HG03342 (cell line): ENCODE data around the gene APOF.
"Not testable (repeated sequence)": the region's sequence is repeated elsewhere in the genome, so short reads cannot be mapped to it uniquely, and the experiment has no call there.

Experiments
- ATAC-seq: cut with Tn5 transposase; IDR thresholded peaks from one replicate; pipeline ENCODE4 v1.9.1; 2021; ENCODE audit warnings: mild to moderate bottlenecking, moderate library complexity; ENCODE audit not compliant: unreplicated experiment

The APOF gene

DNA sequence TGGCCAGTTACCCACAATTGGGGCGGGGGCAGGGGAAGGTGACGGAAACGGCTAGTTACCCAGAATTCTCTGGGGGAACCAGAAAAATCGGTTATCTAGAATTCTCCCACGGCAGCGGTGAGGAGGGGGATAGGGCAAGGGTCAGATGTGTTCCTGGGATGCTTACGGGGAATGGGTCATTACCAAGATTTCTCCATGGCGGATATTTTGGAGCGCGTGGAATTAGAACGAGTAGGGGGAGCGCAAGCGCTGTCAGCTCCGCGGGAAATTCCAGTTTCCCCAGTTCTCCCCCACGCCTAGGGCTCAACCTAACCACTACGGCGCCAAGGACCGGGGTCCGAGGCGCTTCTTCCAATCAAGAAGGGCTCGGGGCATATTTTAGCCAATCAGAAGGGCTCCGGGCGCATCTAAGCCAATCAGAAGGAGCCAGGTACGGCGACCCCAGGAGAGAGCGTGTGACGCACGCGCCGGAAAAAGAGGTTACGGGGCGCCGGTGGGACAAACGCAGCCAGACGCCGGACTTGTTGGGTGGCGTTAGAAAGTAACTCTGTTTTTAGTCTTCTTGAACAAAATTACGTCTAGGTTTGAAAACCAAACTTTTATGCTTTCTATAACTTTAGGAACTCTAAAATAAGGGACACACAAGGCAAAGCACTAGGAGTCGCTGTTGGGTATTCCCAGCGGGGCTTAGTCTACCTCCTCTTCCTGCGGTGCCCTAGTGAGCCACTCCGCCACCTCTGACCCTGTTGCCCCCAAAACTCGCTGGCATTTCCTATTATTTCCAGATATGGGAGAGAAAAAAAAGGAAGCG is 28.8 kb downstream of the APOF start, which contains the start of gene PAN2:
Gene PAN2 (minus strand): TSS at position 322 of the 811 bp plus-strand sequence. CDS start 906 bp downstream, outside the sequence.
- peak; percentile 87 for ATAC-seq

DNA sequence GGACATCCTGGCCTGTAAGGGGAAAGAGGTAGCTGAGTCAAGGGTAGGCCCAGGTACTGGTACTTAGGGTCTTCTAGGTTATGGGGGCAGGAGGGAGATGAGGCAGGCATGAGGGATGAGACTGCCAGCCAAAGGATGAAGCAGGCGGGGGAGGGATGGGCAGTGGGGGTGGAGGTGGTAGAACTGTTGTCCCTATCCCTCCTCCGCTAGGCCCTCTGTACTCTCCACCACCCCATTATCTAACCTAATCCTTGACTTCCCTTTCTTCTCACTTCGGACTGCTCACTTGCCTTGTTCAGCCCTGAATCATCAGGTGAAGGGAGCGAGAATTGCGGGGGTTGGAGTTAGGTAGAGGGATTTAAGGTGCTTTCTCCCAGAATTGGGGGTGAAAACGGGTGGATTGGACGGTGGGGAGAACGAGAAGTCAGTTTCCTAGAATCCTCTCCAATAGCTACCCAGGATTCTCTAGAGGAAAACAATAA is 29.4 kb downstream of the APOF start:
- ATAC-seq, result no peak

DNA sequence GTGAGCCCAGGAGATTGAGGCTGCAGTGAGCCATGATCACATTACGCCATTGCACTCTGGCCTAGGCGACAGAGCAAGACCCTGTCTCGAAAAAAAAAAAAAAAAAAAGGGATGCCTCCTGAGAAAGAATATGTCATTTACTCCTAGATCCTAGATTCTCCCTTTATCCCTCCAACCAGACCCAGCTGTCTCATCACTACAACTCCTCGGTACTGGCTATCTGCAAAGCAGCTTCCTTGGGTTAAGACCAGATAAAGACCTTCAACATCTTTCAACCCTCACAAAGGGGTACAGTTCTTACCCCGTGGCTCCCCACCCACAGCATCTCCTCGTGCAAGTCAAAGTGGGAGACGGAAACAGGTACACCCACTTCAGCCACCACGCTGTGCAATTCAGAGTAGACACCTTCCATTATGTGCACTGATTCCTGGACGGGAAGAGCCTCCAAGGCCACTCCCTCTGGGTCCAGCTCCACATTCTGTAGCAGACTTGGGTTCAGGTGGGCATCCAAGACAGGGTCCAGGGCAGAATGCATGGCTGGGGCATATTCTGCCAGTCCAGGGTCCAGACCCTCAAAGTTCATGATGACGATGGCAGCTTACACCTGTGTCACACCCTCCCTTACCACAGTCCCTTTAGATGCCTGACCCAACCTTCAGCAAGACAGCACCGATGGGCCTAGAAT is 30.0 kb downstream of the APOF start:
- ATAC-seq, result no peak

DNA sequence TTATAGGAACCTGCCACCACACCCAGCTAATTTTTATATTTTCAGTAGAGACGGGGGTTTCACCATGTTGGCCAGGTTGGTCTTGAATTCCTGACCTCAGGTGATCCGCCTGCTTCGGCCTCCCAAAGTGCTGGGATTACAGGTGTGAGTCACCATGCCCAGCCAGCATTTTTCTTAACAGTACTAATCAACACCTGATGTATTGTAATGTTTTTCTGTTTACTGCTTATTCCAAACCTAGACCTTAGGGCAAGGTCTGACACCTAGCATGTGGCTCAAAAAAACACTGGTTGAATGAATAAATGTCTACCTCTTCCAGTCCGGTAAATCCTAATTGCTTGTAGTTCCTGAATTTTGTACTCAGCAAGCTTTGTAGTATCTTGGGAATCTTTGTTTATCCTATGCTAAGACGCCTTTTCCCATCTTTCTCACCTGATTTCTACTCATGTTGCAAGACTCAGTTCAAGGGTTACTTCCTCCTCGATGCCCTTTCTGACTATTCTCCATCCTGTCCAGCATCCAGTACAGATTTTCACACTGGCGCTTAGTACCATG is 31.6 kb downstream of the APOF start:
- ATAC-seq, result no peak

DNA sequence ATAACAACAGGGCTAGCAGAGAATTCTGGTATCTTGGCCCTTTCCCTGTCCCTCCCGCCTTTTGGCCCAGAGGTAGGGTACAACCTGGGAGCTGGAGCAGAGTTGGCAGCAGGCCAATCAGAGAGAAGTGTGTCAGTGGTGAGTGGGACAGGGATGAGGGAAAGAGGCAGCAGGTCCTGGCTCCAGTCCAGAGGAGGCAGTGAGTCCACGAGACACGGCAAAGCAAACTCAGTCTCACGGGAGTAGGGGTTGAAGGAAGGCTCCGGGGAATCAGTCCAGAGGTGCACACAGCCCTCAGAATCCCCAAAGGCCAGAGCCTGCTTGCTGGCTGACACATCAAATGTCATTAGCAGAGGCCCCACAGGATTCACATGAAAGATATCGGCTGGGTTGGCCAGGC is 36.1 kb downstream of the APOF start:
- ATAC-seq, result no peak

DNA sequence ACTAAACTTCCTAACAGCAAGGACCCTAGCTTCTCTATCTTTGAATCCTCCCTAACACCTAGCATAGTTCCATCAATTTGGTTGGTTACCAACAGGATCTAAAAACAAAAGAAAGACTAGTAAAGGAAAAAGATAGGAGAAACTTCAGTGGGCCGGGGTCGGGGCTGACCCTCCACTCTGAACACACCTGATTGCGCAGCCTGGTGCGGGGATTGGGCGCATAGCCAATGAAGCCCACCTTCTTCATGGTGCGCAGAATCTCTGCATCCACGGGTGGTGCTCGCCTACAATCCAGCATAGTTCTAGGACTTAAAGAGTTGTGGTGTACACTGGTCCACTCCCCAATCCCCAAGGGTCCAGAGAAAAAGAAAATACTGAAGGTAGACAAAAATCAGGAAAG is 36.5 kb downstream of the APOF start:
- ATAC-seq, result no peak

DNA sequence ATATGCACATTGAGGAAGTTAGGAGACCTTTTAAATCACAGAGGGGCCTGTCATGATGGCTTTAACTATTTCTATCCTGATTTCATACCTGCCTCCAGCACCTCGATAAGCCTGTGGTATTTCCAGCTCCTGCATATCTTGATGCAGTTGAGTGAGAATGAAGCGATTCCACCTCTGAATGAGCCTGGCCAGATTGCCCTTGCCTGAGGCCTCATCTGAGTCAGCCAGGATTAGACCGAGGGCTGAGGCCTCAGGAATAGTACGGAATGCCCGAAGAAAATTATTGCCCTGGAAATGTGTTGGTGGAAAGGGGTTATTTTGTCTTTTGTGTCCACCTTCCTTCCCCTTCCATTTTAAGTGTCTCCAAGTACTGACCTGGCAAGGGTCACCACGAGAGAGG is 38.5 kb downstream of the APOF start:
- no peak for ATAC-seq

DNA sequence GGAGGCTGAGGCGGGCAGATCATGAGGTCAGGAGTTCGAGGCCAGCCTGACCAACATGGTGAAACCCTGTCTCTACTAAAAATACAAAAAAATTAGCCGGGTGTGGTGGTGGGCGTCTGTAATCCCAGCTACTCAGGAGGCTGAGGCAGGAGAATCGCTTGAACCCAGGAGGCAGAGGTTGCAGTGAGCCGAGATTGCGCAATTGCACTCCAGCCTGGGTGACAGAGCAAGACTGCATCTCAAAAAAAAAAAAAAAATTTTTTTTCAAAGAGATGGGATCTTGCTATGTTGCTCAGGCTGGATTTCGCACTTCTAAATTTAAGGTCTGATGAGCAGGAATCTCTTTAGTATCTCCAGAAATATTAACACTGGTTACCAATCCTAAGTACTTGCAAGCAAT is 41.0 kb downstream of the APOF start:
- ATAC-seq, result not testable (repeated sequence)

DNA sequence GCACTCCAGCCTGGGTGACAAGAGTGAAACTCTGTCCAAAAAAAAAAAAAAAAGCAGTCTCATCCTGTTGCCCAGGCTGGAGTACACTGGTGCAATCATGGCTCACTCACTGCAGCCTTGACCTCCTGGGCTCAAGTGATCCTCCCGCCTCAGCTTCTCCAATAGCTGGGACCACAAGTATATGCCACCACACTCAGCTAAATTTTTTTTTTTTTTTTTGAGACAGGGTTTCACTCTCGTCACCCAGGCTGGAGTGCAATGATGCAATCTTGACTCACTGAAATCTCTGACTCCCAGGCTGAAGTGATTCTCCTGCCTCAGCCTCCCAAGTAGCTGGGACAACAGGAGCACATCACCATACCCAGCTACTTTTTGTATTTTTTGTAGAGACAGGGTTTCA is 41.6 kb downstream of the APOF start:
- no peak for ATAC-seq

DNA sequence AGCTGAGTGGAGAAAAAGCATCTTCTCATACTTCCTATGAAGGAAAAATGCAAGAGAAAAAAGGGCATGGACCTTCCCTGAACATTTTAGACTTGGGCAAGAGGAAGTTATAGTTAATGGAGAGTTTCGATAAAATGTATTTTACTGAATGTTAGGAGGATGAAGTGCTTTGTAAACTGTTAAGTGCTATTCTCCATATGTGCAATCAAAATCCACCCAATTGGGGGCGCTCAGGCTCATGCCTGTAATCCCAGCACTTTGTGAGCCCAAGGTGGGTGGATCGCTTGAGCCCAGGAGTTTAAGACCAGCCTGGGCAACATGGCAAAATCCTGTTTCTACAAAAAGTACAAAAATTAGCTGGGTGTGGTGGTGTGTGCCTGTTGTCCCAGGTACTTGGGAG is 45.0 kb downstream of the APOF start:
- ATAC-seq, result no peak

DNA sequence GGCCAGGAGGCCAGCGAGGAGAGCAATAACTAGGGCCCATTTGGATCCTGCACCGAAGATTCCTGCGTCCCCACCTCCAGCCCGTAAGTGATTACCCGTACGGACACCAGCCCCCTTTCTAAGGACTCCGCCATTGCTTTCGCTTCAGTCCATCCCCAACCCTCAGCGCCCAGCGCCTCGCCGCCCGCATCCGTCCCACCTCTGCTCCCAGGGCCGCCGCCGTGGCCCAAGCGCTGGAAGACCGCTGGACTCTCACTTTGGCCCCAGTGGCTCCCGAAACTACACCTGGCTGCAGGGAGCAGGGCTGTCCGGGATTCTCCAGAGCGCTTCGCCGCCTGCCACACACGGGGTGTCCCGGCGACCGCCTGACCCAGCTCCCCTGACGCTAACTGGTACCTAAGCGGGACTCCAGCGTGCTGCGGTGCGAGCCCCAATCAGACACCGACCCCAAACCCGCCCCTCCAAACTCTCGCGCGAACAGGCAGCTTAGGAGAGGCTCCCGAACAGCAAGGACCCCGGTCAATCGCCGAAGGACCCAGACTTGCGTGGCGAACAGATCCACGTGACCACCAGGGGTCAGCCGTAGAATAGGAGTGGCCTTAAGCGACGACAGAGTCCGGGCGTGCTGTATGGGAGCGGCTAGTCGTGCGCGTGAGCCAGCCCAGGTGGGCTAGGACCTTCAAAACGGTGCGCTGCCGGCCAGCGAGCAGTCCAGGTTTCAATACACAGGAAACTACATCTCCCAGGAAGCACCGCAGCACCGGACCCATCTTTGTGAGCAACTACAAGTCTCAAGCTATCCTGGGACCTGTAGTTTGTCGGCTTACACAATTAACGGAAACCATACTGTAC is 46.8 kb downstream of the APOF start, which contains the start of gene CNPY2:
Gene CNPY2 (minus strand): TSS at position 367 of the 852 bp plus-strand sequence. CDS start 771 bp downstream, outside the sequence.
- peak; percentile 88 for ATAC-seq

DNA sequence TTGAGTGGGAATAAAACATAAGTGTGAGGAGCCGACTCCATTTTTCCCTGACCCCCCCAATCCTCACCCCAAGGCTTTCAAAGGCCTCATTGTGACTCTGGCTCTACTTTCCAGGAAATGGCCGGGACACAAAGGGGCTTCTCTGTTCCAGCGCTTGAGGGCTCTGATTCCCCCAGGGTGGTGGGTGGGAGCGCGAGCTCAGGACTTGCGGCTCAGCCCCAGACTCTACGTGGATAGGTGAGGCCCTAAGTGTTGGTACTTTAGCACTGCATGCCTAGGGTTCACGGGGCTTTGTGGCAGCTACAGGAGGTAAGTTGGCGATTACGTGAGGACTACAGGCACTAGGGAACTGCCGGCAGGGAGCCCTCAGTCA is 47.4 kb downstream of the APOF start:
- ATAC-seq, result no peak

DNA sequence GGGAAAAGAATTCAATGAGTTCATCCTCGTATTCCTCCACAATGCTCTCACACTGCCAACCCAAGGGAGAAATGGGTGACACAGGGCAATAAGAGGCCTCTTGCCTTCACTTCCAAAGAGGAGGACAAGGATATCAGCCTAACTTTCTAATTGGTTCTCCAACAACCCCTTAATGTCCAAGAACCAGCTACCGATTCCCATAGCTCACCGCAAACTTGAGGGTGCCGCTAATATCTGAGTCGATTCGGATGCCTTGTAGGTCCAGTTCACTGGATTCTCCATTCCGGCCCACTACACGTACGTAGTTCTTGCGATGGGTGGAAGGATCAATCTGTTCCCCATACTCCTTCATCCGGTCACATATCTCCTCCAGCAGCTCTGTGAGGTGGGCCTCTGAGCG is 51.7 kb downstream of the APOF start:
- no peak for ATAC-seq
